Fibroblast of mammary gland (primary cell): Measurements from ENCODE around the gene PRRT1.
"Not testable (repeated sequence)": the region's sequence is repeated elsewhere in the genome, so short reads cannot be mapped to it uniquely, and the experiment has no call there.

Experiments used
- DNase-seq: peaks from one replicate; pipeline ENCODE4 v3.0.0-alpha.2; 2010; ENCODE audit warnings: low read depth
- H3K4me3 ChIP-seq: 2 replicates; pipeline ENCODE4 v1.5.1; 2011; ENCODE audit warnings: low read depth, mild to moderate bottlenecking, low read length, moderate library complexity; ENCODE audit not compliant: control insufficient read depth
- CTCF ChIP-seq: conservative IDR thresholded peaks from 2 replicates; pipeline ENCODE4 v1.5.1; 2011; ENCODE audit warnings: low read depth, low read length, inconsistent platforms; ENCODE audit not compliant: control insufficient read depth, insufficient read depth

Gene PRRT1

GRCh38 chr6:32187009-32187709 lies 35.4 kb upstream of the PRRT1 start:
- DNase-seq = no peak
- no peak for TF ChIP-seq CTCF
- H3K4me3 ChIP-seq = no peak overlapping the region

- not testable (repeated sequence) for DNase-seq, H3K4me3 ChIP-seq
Observed at GRCh38 chr6:32186151-32186840, 34.6 kb upstream of the PRRT1 start.

- peak; percentile 92 for DNase-seq
- not testable (repeated sequence) for H3K4me3 ChIP-seq
Observed at GRCh38 chr6:32185681-32186131, 34.0 kb upstream of the PRRT1 start.

- H3K4me3 ChIP-seq = no peak within 1 kb of the TSS
- DNase-seq = no peak
- no peak for TF ChIP-seq CTCF
Observed at GRCh38 chr6:32184084-32184640, 32.4 kb upstream of the PRRT1 start, which contains the start of gene AGER. Gene AGER, minus strand, starts transcription at chr6:32184253. Its CDS starts 31 bp downstream, at chr6:32184222.

GRCh38 chr6:32183483-32184083 lies 31.8 kb upstream of the PRRT1 start:
- no peak for TF ChIP-seq CTCF
- DNase-seq = no peak
- no peak overlapping the region for H3K4me3 ChIP-seq

GRCh38 chr6:32183030-32183429 lies 31.3 kb upstream of the PRRT1 start:
- TF ChIP-seq CTCF = no peak
- no peak for DNase-seq
- no peak overlapping the region for H3K4me3 ChIP-seq

GRCh38 chr6:32182555-32182981 lies 30.8 kb upstream of the PRRT1 start:
- no peak for DNase-seq
- no peak for TF ChIP-seq CTCF
- H3K4me3 ChIP-seq = no peak overlapping the region
